Skin of body (tissue), 2 donors: ENCODE measurements around the gene PHKB. TPM values are rescaled to one million over a fixed set of nuclear protein-coding genes. Genes with fewer than 3 reads are reported as not detected.
"Not testable (repeated sequence)": the region's sequence is repeated elsewhere in the genome, so short reads cannot be mapped to it uniquely, and the experiment has no call there.

ENCODE experiments used
- DNase-seq: peaks from one replicate; lab custom pipeline; 2025; lab: John Stamatoyannopoulos, UW
- total RNA-seq: library from RNA; depleted of rRNA; stranded (reverse); fragments of >200 nt; gene quantifications from one replicate; pipeline ENCODE4 v1.2.3, GENCODE V29; 2014

Gene PHKB
- 72.2 TPM for total RNA-seq

DNA sequence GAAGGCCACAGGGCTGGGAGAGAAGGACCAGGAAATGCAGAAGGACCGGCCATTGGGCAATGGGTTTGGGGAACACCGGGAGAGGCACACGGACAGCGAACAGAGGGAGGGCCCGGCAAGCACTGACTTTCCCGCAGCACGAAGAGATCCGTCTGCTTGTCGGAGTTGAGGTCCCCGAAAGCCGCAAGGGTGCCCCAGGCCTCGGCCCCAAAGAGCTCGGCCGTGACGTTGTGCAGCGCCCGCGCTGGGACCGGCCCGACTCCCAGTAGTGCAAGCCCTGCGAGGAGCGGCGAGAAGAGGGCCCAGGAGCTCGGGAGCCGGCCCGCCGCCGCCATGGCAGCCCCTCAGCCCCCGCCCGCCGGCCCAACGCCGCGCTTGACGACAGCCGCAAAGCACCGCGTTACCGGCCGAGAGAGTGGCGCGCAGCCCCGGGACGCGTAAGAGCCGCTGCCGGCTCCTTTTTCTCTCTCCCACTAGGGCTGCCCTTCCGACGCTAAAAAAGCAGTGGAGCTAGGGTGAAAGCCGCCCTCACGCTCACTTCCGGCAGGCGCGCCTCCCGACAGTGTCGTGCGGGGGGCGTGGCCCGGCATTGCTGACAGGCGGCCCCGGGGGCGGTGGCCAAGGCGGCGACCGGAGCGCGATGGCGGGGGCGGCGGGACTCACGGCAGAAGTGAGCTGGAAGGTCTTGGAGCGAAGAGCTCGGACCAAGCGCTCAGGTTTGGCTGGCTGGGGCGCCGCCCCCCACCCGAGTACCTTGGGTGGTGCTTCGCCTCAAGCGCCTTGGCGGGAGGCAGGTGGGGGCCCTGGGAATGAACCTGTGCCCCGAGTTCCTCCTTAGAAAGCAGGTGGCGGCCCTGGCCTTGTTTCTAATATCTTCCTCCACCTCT lies at the start of gene PHKB, which contains the start of gene ITFG1:
Gene PHKB (plus strand): TSS at position 621 of the 887 bp plus-strand sequence. CDS start 20 bp downstream, at position 641.
Gene ITFG1 (minus strand): TSS at position 353 of the 887 bp plus-strand sequence. CDS start 18 bp downstream, at position 335.
- DNase-seq = peak; percentile 88

DNA sequence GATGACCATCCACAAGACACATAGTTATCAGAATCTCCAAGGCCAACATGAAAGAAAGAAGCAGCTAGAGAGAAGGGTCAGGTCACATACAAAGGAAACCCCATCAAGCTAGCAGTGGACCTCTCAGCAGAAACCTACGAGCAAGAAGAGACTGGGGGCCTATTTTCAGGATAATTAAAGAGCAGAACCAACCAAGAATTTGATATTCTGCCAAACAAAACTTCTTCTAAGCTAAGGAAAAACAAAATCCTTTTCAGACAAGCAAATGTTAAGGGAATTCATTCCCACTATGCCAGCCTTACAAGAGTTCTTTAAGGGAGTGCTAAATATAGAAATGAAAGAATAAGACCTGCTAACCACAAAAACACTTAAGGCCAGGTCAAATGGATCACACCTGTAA lies 48.1 kb upstream of the PHKB start:
- no peak for DNase-seq

DNA sequence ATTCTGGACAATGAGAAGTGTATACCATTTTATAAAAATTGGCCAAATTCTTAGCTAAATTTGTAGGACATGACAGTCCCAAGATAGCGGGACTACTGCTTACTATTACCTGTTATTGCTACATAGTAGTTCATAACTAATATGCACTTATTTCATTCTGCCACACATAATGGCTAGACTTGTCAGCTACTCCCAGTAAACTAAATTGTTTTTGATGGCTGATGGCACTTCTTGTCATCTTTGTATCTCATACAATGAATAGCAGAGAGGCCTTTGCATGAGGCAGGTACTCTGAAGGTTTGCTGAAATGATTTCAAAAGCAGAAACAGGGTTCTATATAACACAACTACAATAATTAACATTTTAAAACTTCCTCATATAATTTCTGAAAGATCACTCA lies 44.3 kb upstream of the PHKB start:
- no peak for DNase-seq

DNA sequence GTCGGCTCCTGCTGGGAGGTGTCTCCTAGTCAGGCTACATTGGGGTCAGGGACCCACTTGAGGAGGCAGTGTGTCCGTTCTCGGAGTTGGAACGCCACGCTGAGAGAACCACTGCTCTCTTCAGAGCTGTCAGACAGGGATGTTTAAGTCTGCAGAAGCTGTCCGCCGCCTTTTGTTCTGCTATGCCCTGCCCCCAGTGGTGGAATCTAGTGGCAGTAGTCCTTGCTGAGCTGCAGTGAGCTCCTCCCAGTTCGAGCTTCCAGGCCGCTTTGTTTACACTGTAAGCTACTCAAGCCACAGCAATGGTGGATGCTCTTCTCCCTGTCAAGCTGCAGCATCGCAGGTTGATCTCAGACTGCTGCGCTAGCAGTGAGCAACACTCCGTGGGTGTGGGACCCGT lies 36.3 kb upstream of the PHKB start:
- DNase-seq = no peak

DNA sequence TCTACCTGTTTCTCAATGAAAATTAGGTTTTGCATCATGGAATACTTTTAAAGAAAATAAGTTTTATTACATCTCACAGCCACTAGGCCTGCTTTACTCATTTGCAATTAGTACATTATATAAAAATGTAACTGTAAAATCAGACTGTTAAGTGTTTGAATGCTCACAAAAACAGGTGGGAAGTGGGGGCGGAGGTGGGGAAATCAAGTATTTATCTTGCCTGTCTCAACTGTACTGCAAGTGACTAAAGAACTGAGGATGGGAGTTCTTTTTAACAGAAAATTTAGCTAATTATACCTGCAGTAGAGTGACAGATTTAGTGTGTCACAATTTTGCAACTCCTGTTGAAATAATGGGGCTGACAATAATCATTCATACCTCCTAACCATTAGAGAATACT lies 34.3 kb upstream of the PHKB start:
- no peak for DNase-seq

DNA sequence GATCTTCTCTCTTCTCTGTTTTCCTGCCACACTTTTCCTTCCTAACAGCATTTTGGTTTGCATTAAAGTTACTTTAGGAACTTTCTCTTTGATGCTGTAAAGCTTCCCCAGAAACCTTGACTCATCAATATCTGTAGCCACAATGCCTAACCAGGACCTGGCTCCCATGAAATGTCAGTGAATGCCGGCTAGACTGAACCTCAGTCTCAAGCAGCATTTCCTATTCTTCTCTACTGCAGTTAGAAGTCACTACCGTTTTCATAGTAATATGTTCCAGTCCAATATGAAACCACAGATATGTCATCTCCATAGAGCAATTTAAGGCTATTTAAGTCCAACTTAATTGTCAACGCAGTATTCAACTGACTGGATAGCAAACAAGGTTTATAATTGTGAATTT lies 29.2 kb upstream of the PHKB start:
- DNase-seq = no peak

DNA sequence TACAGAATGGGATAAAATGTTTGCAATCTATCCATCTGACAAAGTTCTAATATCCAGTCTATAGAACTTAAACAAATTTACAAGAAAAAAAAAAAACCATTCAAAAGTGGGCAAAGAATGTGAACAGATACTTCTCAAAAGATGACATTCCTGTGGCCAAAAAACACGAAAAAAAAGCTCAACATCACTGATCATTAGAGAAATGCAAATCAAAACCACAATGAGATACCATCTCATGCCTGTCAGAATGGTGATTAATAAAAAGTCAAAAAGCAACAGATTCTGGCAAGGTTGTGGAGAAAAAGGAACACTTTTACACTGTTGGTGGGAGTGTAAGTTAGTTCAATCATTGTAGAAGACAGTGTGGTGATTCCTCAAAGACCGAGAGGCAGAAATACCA lies 26.9 kb upstream of the PHKB start:
- DNase-seq = not testable (repeated sequence)

DNA sequence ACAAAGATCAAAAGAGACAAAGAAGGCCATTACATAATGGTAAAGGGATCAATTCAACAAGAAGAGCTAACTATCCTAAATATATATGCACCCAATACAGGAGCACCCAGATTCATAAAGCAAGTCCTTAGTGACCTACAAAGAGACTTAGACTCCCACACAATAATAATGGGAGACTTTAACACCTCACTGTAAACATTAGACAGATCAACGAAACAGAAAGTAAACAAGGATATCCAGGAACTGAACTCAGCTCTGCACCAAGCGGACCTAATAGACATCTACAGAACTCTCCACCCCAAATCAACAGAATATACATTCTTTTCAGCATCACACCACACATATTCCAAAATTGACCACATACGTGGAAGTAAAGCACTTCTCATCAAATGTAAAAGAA lies 21.1 kb upstream of the PHKB start:
- not testable (repeated sequence) for DNase-seq

DNA sequence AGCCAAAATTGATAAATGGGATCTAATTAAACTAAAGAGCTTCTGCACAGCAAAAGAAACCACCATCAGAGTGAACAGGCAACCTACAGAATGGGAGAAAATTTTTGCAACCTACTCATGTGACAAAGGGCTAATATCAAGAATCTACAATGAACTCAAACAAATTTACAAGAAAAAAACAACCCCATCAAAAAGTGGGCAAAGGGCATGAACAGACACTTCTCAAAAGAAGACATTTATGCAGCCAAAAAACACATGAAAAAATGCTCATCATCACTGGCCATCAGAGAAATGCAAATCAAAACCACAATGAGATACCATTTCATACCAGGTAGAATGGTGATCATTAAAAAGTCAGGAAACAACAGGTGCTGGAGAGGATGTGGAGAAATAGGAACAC lies 18.2 kb upstream of the PHKB start:
- not testable (repeated sequence) for DNase-seq

DNA sequence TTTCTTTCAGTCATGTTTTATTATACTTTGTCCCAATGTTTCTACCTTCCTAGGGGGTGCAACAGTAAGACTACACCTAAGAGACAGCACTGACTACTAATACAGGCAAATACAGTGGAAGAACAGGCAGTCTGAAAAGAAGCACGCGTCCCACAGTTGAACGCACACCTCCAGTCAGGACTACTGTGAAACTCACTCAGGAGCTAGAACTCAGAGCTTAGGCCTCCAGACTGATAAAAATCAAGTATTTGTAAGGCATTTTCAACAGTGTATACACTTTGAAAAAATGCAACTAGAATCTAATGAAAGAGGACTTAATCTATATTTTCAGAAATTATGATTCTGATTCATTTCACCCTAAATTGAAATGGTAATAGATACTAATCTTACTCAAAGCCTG lies 14.7 kb upstream of the PHKB start:
- DNase-seq = no peak

DNA sequence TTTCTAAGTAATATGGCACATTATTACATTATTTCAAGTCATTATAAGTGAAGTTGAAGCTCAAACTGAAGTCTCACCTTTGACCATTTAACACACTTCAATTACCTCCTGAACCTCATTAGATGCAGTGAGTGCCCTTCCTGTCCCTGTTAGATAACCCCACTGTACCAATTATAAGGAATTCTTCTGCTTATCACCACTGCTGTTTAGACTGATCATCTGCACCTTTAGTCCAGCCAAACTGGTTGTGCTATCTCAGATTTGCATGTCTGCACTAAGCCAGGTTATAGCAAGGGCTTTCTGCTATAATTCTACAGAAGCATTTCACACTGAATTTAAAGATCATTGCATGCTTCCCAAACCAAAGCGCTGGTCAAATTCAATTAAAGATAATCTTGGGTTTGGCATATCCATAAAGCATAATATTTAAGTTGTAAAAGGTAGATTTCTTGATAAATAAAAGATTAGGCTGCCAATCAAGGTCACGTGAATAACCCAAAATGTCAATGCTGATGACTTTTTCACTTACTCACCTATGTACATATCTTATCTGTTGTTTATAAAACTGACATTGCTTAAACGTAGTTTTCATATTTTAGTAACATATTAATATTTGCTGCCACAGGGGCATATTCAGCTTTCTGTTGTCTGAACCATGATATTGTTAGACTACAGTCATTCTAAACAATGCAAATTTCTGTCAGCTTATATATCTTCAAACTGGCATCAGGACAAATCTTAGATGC lies 12.1 kb upstream of the PHKB start:
- no peak for DNase-seq

DNA sequence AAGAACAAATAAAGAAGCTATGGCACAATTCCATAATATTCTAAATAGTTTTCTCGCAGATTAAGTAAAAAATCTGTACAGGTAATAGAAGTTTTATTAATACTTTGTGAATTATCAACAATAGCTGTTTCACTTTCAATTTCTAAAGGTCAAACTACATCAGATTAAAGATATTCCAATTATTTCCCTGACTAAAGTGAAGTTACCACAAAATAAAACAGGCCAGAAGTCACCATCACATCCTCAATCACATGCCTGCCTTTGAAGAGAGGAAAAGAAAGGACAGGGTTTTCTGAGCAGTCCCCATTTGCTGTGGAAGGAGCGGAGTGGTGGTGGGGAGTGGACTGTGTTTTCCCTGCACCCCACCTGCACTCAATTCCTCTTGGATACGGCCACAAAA lies 11.3 kb upstream of the PHKB start:
- DNase-seq = no peak

DNA sequence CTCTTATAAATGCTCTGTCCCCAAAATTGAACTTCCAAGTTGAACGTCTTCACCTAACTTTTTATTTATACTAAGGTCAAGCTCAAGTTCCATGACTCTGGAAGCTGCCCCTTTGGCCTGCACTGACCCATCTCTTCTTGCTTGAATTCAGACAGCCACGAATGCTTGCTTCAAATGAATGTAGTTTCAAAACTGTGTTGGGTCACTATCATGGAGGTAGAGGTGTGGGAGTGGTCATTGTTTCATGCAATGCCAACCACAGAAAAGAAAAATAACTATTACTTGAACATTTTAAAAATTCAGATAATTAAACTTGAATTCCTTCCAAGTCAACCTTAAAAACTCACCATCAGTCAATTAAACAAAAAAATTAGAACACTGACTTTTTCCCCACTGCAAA lies 2.8 kb upstream of the PHKB start:
- no peak for DNase-seq

DNA sequence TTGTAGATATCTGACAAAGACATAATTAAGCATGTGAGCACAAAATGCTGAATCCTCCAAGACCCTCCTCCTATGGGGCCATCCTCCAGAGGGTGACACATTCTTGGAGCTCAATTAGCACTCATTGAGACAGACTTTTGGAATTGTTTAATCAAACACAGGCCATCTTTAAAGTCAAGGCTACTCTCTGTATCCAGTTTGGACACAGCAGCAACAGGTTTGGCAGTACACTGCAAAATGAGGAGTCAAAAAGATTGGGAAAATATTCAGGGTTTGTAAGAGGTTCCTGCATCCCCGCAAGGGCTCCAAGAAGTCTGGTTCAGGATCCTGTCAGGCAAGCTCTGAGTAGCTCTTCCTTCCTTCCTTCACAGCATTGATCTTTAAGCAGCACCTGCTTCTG lies 1.5 kb upstream of the PHKB start:
- DNase-seq = no peak

DNA sequence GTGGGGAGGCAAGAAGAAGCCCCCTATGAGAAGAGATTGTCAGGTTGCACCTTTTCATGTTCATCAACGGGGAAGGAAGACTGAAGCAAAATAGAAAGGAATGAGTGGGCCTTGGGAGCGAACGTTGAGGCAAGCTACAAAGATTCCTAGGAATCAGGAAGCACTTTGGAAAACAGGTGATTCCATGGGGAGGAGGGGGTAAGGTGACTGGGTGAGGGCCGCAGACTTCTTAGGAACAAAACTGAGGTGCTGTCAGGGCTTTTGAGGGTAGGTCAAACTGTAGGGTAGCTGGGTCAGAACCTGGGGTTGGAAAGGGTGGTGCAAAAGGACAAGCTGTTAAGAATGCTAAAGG lies 796 bp upstream of the PHKB start:
- no peak for DNase-seq

DNA sequence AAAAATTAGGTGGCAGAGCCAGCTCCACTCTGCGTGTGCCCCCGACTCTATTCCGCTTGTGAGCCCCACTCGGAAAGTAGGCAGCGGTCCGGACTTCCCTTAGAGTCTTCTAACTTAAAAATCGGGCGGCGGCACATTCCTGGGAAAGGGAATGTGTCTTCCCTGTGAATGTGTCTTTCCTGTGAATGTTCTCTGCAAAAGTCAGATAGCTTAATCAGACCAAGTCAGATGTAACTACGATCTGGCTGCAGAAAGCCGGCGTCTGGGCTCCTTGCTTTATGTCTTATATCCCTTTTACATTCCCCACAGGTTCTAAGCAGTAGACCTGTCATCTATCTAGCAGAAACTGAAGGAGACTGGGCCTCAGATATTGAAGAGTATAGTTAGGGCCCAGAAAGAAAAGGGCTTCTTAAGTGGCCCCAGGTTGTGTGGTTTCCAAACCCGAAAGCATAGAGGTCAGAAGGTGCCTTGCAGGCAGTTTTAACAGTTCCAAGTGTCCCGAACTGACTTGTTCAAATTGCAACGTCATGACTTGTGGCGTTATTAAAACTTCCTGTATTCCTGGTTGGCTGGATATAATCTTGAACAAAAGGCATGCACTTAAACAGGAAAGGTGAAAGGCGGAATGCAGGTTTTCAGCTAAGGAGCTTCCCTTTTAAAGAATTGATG lies 601 bp downstream of the PHKB start:
- DNase-seq = peak; percentile 25

DNA sequence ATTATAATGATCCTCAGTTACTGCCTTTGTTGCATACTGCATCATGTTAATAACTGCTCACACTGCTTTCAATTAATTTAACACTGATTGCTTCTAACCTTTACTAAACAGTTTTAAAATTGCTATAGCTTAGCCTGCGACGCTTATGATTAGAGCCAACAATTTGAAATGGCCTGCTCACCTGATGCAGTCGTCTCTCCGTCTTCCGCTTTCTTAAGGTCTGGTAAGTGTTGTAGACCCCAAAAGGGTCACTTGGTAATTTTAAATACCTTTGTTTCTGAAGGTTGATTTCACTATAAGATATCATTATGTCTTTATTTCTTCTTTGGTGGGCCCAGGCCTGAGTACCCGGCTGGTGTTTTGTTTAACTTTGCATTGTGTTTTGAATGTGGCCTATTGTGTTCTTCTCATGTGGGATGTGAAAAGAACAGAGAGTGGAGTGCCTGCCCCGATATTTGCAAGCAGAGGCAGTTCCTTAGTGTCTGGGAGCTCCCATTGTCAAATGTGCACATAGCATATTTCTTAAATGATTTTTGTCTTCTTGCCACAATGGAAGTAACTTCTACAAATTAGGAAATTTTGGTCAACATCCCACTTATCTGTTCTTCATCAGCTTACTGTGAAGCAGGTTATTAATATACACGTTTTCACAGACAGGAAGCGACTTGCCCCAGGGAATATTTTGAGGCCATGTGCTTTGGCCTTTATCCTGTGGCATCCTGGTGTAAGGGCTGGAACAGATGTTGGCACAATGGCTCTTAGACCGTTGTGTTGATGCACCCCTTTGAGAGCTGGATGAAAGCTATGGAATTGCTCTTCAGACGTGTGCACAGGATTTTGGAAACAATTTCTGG lies 2.9 kb downstream of the PHKB start:
- no peak for DNase-seq

DNA sequence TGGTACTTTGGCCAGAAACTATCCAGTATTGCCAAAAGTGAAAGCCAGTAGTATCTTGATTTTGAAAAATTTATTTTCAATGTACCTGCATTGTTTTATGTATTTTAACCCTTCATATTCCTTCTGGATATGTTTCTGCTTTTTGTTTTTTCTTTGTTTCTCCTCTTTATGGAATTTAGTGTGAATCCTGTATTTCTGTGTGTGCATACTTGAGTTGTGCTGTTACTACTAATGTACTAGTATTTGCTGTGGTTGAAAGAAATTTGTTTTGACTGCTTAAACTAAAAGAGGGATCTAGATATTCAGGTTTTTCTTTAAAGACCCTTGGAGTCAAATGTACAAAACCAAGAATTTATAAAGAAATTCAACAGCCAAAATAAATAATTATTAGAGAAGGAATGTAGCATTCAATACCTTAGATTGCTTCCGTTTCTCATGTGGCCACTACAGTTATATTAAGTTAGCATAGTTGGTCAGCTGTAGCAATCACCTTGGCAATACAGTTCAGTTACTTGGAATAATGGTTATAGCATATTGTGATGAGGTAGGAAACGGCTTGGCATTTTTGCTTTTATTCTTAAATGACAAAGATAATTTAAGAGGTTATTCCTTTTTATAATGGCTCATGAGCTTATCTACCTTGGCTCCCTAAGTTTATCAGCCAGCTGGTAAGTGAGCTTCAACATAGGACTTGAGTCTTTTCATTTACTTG lies 4.9 kb downstream of the PHKB start:
- no peak for DNase-seq

DNA sequence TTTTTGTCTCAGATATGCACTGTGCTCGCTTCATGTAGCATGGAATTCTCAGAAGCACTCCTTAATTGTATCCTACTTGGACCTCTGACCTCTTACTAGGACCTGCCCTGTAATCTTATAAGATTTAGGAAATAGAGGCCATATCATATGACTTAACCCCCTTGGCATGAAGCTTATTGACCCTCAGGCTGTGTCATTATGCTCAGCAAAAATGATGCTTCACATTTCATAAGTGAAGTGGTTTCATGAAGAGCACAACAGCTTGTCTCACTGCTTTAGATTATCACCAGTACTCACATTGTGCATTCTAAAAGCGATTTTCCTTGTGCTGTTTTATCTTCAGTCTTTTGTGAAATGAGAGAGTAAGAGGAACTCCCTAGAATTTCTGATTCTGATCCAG lies 6.4 kb downstream of the PHKB start:
- no peak for DNase-seq

DNA sequence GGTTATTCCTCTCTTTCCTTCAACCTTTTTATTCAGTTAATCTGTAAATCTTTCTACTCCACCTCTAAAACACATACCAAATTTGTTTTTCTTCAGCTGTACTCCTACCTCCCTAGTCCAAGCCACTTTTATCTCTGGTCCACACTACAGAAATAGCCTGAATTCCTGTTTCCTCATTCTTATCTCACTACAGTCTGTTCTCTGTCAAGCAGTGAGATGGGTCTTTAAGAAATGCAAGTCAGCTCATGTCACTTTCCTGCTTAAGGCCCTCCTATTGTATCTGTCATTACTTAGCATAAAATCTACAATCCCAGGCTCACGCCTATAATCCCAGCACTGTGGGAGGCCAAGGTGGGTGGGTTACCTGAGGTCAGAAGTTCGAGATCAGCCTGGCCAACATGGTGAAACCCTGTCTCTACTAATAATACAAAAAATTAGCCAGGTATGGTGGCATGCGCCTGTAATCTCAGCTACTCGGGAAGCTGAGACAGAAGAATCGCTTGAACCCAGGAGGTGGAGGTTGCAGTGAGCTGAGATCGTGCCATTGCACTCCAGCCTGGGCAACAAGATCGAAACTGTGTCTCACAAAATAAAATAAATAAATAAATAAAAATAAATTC lies 7.0 kb downstream of the PHKB start:
- not testable (repeated sequence) for DNase-seq
